ENCODE measurements around the gene SMIM3.
"Not testable (repeated sequence)": the region's sequence is repeated elsewhere in the genome, so short reads cannot be mapped to it uniquely, and the experiment has no call there.

SMIM3 gene

DNA sequence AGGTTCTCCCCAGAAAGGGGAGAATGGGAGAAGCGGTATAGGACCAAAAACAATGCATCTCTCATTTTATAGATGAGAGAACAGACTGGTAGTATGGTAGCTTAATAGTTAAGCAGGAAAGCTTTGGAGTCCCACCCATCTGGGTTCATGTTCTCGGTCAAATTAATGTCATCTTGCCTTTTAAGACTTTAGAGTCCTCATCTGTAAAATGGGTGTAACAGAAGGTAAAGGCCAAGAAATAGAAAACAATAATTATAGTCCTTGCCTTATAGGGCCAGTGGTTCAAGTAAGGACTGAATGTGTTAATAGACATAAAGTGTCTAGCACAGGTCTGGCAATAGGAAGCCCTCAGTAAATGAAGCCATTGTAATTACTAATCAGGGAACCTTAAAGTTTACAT lies 16.4 kb downstream of the SMIM3 start:
- no peak for DNase-seq

DNA sequence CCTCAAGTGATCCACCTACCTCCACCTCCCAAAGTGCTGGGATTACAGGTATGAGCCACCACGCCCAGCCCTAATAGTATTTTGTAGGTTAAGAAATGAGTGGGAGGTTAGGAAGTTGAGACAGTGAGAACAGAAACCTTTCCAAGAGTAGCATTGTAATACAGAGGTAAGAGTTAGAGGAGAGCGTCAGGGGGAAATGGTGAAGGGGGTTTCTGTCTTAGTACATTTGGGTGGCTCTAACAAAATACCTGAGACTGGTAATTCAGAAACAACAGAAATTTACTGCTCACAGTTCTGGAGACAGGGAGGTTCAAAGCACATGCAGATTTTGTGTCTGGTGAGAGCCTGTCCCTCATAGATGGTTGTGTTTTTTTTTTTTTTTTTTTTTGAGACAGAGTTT lies 18.8 kb downstream of the SMIM3 start:
- DNase-seq, result no peak

DNA sequence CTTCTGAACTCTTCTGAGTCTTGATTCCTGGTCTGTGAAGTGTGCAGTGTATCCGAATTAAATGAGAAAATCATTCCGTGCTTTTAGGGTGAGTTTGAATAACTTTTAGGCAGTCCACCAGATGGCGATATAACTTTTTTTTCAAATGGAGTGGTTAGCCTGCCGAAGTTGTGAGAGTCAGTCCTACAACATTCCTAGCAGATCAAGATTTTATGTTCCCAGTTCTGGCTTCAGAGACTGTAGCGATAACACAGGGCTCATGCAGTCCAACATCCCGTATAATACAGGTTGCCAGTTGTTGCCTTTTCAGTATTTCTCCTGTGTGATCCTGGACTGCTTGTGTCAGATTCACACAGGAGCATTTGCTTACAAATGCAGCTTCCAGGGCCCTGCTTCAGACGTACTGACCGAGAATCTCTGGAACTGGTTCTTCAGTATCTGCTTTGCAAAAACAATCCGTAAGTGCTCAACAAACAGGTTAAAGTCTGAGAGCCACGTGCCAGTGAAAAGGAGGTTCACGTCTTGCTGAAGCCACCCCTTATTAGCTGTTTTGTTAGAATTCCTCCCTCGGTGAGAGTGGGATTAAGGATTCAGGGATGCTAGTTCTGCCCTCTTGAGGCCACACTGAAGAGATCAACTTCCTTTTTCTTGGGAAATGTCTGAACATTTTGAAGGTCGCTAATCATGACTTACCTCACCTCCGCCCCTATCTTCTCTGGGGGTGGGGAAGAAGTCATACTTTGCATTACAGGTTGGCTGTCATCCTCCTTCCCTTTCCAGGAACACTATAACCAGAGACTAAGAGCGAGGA lies 22.8 kb downstream of the SMIM3 start:
- DNase-seq, result no peak

DNA sequence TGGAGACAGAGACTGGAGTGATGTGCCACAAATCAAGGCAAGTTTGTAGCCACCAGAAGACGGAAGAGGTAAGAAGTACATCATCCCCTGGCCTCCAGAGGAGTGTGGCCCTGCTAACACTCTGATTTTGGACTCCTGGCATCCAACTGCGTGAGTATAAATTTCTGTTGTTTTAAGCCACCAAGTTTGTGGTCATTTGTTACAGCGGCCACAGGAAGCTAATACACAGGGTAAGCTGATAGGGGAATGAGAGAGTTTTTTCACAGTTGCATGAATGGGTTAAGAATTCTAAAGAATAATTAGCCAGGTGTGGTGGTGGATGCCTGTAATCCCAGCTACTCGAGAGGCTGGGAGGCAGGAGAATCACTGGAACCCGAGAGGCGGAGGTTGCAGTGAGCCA lies 25.8 kb downstream of the SMIM3 start:
- DNase-seq, result no peak

DNA sequence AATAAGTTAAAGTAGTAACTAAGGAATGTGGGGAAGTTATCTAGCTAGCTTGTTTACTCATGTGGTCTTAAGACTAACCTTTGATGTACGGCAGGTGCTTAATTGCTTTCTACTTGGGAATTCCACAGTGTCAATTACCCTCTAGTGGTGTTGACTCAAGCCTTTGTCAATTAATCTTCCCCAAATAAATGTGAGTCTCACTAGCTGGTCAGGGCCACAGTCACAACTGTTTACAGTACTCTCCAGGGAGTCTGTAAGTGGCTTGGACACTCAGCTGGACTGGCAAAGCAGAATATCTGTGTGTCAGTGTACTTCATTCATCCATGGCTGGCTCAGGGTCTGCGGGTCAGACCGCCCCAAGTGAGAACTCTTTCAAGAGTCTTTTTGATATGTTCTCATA lies 30.8 kb downstream of the SMIM3 start:
- DNase-seq, result no peak

DNA sequence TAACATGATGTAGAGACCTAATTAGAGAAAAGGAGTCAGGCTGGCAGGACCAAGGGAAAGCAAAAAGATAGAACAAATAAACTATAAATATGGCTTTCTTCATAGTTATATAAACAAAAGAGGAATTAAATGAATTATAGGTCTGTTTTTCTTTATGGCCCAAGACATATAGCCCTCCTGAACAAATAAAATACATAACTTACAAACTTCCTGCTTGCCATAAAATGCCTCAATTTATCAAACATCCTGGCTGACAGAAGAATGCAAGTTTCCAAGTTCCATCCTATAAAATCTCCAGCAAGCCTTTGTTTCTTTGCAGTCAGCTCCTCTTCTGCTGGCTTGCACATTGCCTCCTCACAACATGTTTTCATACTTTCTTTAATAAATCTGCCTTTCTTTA lies 36.5 kb downstream of the SMIM3 start:
- DNase-seq, result no peak

DNA sequence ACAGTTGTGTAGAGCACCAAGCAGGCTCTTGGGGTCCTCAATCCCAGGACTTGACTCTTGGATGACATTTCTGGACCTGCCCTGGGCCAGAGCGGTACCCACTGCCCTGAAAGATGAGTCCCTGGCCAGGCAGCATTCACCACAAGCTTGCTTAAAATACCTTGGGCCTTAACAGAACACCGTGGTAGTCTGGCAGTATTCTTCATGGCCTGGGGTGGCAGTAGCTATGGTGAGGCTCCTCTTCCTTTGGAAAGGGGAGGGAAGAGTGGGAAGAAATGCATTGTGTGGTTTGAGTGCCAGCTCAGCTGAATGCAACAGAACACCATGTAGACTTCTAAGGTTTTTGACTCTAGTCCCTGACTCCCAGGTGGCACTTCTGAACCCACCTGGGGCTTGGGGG lies 38.4 kb downstream of the SMIM3 start:
- no peak for DNase-seq

DNA sequence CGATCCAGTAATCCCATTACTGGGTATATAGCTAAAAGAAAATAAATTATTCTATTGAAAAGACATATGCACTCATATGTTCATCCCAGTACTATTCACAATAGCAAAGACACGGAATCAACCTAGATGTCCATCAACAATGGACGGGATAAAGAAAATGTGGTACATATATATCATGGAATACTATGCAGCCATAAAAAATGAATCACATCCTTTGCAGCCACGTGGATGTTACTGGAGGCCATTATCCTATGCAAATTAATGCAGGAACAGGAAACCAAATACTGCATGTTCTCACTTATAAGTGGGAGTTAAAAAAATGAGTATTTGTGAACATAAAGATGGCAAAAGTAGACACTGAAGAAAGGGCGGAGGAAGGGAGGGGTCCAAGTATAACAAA lies 51.2 kb downstream of the SMIM3 start:
- no peak for DNase-seq

DNA sequence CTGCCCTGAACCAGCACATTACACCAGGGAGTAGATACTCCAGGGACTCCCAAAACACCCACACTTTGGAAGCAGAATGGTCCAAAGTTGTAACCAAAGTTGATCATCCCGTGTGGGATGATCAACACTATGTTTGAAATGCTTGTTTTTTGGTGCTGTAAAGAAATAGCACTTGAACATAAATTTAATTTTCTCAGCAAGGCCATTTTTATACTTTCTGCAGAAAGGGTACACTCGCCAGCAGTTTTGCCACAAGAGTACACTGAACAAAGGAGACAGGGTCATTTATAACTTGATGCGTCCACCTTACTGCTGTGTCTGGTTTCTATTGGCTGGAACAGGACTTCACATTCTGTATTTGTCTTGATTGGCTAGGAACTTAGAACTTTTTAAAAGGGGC lies 53.3 kb downstream of the SMIM3 start:
- DNase-seq, result not testable (repeated sequence)

DNA sequence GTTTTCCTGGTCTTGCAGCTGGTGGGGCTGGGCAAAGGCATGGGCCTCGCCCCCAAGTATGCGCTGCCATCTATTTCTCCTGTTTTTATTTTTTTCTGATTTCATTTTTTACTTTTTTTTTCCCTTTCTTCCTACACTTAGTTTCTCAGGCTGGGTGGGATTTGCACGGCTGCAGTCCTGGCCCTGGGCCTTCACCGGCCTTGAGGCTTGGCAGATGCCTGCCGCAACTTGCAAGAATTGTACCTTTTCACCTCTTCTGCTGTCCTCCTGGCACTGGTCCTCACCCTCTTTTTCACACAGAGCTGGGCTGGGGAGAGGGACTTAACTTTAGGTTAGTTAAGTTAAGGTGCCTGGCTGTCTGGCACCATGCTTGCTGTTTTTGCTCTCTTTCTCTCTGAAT lies 57.5 kb downstream of the SMIM3 start:
- no peak for DNase-seq

DNA sequence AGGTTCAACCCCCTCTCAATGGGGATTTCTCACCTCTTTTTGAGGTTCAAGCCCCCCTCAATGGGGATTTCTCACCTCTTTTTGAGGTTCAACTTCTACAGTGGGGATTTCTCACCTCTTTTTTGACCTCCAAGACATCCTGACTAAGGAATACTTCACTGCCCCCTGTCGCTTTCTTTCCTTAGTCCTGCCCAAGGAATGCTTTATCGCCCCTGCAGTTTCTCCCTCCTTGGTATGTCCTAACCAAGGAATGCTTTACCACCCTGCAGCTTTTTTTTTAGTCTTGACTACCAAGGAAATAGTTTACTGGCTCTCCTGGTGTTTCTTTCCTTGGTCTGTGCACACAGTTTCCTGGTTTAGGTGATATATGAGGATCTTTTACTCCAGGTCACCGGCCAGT lies 58.1 kb downstream of the SMIM3 start:
- no peak for DNase-seq

DNA sequence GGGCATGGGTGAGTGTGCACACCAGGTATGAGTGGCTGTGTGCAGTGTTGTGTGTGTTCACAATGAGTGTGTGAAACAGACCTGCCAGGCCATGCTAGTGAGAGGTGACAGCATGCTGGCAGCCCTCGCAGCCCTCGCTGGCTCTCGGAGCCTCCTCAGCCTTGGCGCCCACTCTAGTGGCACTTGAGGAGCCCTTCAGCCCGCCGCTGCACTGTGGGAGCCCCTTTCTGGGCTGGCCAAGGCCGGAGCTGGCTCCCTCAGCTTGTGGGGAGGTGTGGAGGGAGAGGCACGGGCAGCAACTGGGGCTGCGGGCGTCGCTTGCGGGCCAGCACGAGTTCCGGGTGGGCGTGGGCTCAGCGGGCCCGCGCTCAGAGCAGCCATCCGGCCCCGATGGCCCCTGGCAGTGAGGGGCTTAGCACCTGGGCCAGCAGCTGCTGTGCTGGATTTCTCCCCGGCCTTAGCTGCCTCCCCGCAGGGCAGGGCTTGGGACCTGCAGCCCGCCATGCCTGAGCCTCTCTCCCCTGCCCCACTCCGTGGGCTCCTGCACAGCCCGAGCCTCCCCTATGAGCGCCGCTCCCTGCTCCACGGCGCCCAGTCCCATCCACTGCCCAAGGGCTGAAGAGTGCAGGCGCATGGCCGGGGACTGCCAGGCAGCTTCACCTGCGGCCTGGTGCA lies 66.8 kb downstream of the SMIM3 start:
- not testable (repeated sequence) for DNase-seq

DNA sequence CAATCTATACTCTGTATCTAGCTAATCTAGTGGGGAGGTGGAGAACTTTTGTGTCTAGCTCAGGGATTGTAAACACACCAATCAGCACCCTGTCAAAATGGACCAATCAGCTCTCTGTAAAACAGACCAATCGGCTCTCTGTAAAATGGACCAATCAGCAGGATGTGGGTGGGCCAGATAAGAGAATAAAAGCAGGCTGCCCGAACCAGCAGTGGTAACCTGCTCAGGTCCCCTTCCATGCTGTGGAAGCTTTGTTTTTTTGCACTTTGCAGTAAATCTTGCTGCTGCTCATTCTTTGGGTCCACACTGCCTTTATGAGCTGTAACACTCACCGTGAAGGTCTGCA lies 67.7 kb downstream of the SMIM3 start, which contains the start of gene IRGM:
Gene IRGM, plus strand, starts transcription at position 214 of the 346 bp plus-strand sequence. CDS start 1,603 bp downstream, outside the sequence.
- DNase-seq, result not testable (repeated sequence)
